Activated CD4-positive, alpha-beta T cell treated with anti-CD3 and anti-CD28 coated beads, Interleukin-2, amount 50 U/mL, for 1 hour (primary cell): ENCODE results near the gene VPS25.
"Not testable (repeated sequence)": the region's sequence is repeated elsewhere in the genome, so short reads cannot be mapped to it uniquely, and the experiment has no call there.

Source experiments
- DNase-seq: peaks from one replicate; pipeline ENCODE4 v3.0.0-alpha.2; 2020

The VPS25 gene

GRCh38 chr17:42769964-42770363 is 3.3 kb upstream of the VPS25 start:
- not testable (repeated sequence) for DNase-seq

GRCh38 chr17:42772945-42773289 is 332 bp upstream of the VPS25 start:
- no peak for DNase-seq

GRCh38 chr17:42774066-42774745 is 957 bp downstream of the VPS25 start:
- DNase-seq, result no peak

GRCh38 chr17:42775534-42776098 is 2.4 kb downstream of the VPS25 start:
- no peak for DNase-seq

- DNase-seq, result no peak
Observed at GRCh38 chr17:42778570-42778969, 5.3 kb downstream of the VPS25 start.

GRCh38 chr17:42779304-42779935 is 6.2 kb downstream of the VPS25 start:
- DNase-seq, result no peak

- no peak for DNase-seq
Observed at GRCh38 chr17:42779936-42780850, 6.9 kb downstream of the VPS25 start, which contains the start of gene WNK4. Gene WNK4 (plus strand): TSS chr17:42780610. CDS start chr17:42780699, 89 bp downstream.

GRCh38 chr17:42780851-42781638 is 7.8 kb downstream of the VPS25 start:
- no peak for DNase-seq

GRCh38 chr17:42781639-42782165 is 8.5 kb downstream of the VPS25 start:
- no peak for DNase-seq

- no peak for DNase-seq
Observed at GRCh38 chr17:42782166-42783061, 9.2 kb downstream of the VPS25 start.

GRCh38 chr17:42783062-42783790 is 10.0 kb downstream of the VPS25 start:
- DNase-seq, result no peak

GRCh38 chr17:42783791-42784138 is 10.5 kb downstream of the VPS25 start:
- no peak for DNase-seq

GRCh38 chr17:42784409-42784808 is 11.2 kb downstream of the VPS25 start:
- no peak for DNase-seq

GRCh38 chr17:42784811-42785592 is 11.8 kb downstream of the VPS25 start:
- no peak for DNase-seq

GRCh38 chr17:42787266-42787665 is 14.0 kb downstream of the VPS25 start:
- DNase-seq, result no peak

GRCh38 chr17:42791948-42792347 is 18.7 kb downstream of the VPS25 start:
- DNase-seq, result no peak

- no peak for DNase-seq
Observed at GRCh38 chr17:42792545-42792944, 19.3 kb downstream of the VPS25 start.

GRCh38 chr17:42795061-42795460 is 21.8 kb downstream of the VPS25 start:
- no peak for DNase-seq

- DNase-seq, result no peak
Observed at GRCh38 chr17:42795465-42795864, 22.2 kb downstream of the VPS25 start.
